T47D (cell line): Measurements from ENCODE around the gene SFRP2.

ENCODE experiments used
- DNase-seq, 2 experiments: peaks; one replicate each; pipeline versions ENCODE4 v3.0.0 to v3.0.0-alpha.2; 2011 to 2012; ENCODE audit warnings: low read depth in 1 of 2, low spot score in 1 of 2
- JUND ChIP-seq: IDR thresholded peaks from 2 replicates; pipeline ENCODE4 v1.6.1; 2012; ENCODE audit warnings: low read depth
- in situ Hi-C: cut with HindIII; loops from 2 replicates; pipeline ENCODE4 v1.10.0; 2016; ENCODE audit warnings: low sequenced_read_pairs, low pct_unique_long_range_greater_than_20kb

The SFRP2 gene

GRCh38 chr4:153757407-153757806 lies 31.5 kb downstream of the SFRP2 start:
- no peak for TF ChIP-seq JUND
- no peak for DNase-seq
- in situ Hi-C loops, result no loop called here

- in situ Hi-C loops, result no loop called here
- DNase-seq, result no peak
- TF ChIP-seq JUND, result no peak
These were observed 33.7 kb downstream of the SFRP2 start for GRCh38 chr4:153755186-153755585.

GRCh38 chr4:153750197-153750817 lies 38.6 kb downstream of the SFRP2 start:
- in situ Hi-C loops, result no loop called here
- peak; percentile 26 to 72 for DNase-seq
- TF ChIP-seq JUND, result no peak

- no peak for TF ChIP-seq JUND
- DNase-seq, result no peak
- in situ Hi-C loops, result no loop called here
These were observed 40.5 kb downstream of the SFRP2 start for GRCh38 chr4:153748378-153748777.

- DNase-seq, result no peak
These were observed 41.4 kb downstream of the SFRP2 start for GRCh38 chr4:153747406-153747955.

GRCh38 chr4:153745651-153746050 lies 43.2 kb downstream of the SFRP2 start:
- in situ Hi-C loops, result no loop called here
- no peak for DNase-seq
- no peak for TF ChIP-seq JUND

More at GRCh38 chr4:153747406-153747955, 41.4 kb downstream of the SFRP2 start:
- TF ChIP-seq JUND, result no peak
- in situ Hi-C loops, result no loop called here

GRCh38 chr4:153741541-153741940 lies 47.3 kb downstream of the SFRP2 start:
- in situ Hi-C loops, result no loop called here
- no peak for TF ChIP-seq JUND
- DNase-seq, result no peak

GRCh38 chr4:153735906-153736461 lies 52.9 kb downstream of the SFRP2 start:
- no peak for TF ChIP-seq JUND
- no peak for DNase-seq
- in situ Hi-C loops, result no loop called here

- TF ChIP-seq JUND, result no peak
- in situ Hi-C loops, result no loop called here
These were observed 55.0 kb downstream of the SFRP2 start for GRCh38 chr4:153733751-153734448.

GRCh38 chr4:153731239-153731638 lies 57.6 kb downstream of the SFRP2 start:
- DNase-seq, result no peak
- in situ Hi-C loops, result no loop called here
- TF ChIP-seq JUND, result no peak

More at GRCh38 chr4:153733751-153734448, 55.0 kb downstream of the SFRP2 start:
- DNase-seq, result no peak
